ENCODE results near the gene CAMTA1.

The CAMTA1 gene

DNA sequence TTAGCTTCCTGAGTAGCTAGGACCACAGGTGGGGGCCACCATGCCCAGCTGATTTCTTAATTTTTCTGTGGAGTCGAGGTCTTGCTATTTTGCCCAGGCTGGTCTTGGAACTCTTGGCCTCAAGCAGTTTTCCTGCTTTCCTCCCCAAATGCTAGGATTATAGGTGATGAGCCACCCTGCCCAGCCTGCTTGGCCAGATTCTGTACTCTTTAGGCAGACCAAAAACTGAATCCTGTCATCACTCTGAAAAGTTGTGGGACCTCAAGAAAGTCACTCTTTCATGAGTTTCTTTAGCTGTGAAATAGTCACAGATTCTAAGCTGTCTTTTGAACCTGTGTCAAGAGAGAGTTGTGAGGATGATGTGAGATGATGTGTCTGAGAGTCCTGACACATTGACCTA lies 105.4 kb downstream of the CAMTA1 start:
- no peaks in the 10 kb centered on the region for H4K20me1 ChIP-seq (ENCODE audit: insufficient read depth, low read length)
- no peak overlapping the region for H2AFZ ChIP-seq (ENCODE audit: low read length)
- no peak overlapping the region for H3K27ac ChIP-seq (ENCODE audit: low read length)
- no peaks in the 10 kb centered on the region for H3K36me3 ChIP-seq (replicated peaks; ENCODE audit: insufficient read depth, low read length)
- H3K4me3 ChIP-seq (ENCODE audit: low read length): no peak overlapping the region
- no peak for TF ChIP-seq EZH2phosphoT487 (IDR thresholded peaks at IDR 0.05; ENCODE audit: low read length)
- TF ChIP-seq, protein P1, sequence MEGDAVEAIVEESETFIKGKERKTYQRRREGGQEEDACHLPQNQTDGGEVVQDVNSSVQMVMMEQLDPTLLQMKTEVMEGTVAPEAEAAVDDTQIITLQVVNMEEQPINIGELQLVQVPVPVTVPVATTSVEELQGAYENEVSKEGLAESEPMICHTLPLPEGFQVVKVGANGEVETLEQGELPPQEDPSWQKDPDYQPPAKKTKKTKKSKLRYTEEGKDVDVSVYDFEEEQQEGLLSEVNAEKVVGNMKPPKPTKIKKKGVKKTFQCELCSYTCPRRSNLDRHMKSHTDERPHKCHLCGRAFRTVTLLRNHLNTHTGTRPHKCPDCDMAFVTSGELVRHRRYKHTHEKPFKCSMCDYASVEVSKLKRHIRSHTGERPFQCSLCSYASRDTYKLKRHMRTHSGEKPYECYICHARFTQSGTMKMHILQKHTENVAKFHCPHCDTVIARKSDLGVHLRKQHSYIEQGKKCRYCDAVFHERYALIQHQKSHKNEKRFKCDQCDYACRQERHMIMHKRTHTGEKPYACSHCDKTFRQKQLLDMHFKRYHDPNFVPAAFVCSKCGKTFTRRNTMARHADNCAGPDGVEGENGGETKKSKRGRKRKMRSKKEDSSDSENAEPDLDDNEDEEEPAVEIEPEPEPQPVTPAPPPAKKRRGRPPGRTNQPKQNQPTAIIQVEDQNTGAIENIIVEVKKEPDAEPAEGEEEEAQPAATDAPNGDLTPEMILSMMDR (IDR thresholded peaks at IDR 0.05; ENCODE audit: low read length): no peak
- TF ChIP-seq EZH2 (optimal IDR thresholded peaks at IDR 0.05; ENCODE audit: low read depth, low read length): no peak
- H3K27me3 ChIP-seq (replicated peaks; ENCODE audit: insufficient read depth, low read length): no peaks in the 10 kb centered on the region
- no peak overlapping the region for H3K4me2 ChIP-seq (ENCODE audit: low read depth, low read length)
- H3K9ac ChIP-seq (ENCODE audit: low read length): no peak overlapping the region
- no peaks in the 10 kb centered on the region for H3K9me2 ChIP-seq (replicated peaks; ENCODE audit: insufficient read depth, low read length)
- no peak for DNase-seq
- no peaks in the 10 kb centered on the region for H3K4me1 ChIP-seq (ENCODE audit: low read length)
- H3K79me2 ChIP-seq (ENCODE audit: low read length): no peaks in the 10 kb centered on the region
- H3K9me3 ChIP-seq (replicated peaks; ENCODE audit: insufficient read depth, low read length): no peaks in the 10 kb centered on the region
- no peaks in the 10 kb centered on the region for H3F3A ChIP-seq (ENCODE audit: insufficient read depth, low read length)

DNA sequence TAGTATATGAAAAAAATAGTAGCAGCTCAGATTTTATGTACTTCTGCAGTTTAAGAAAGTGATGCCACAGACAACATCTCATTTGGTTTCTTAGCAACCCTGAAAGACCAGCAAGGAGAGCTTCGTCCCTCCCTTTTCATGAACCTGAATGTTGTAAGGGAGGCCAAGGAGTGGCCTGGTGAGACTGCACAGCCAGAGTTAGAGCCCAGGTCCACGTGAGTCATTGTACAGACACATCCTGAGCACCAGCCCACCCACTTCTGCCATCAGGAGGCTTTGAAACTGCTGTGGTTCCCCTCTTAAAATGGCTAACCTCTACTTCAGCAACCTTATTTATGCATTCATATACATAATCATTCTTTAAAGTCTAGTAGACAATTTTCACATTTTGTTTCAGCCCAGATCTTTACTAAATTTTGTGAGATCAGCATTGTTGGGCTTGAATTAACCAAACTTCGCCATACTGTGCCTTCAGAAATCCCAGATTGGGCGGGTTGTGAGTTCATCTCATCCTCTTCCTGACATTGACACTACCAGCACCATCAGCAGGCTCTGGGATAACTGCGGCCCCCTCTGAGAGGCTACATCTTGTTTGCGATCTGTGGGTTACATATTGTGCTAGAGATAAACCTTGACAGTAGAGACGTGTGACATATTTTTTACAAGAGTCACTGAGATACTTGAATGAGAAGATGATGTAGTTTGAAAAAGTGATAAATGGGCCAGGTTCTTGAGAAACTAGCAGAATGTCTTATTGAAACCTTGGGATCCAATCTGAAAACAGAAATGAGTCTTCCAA lies 106.7 kb downstream of the CAMTA1 start:
- H3K9me2 ChIP-seq (replicated peaks; ENCODE audit: insufficient read depth, low read length): no peaks in the 10 kb centered on the region
- H2AFZ ChIP-seq (ENCODE audit: low read length): no peak overlapping the region
- H3K9ac ChIP-seq (ENCODE audit: low read length): no peak overlapping the region
- H3K27ac ChIP-seq (ENCODE audit: low read length): no peak overlapping the region
- TF ChIP-seq EZH2phosphoT487 (IDR thresholded peaks at IDR 0.05; ENCODE audit: low read length): no peak
- TF ChIP-seq, protein P1 (IDR thresholded peaks at IDR 0.05; ENCODE audit: low read length): no peak
- TF ChIP-seq EZH2 (optimal IDR thresholded peaks at IDR 0.05; ENCODE audit: low read depth, low read length): no peak
- no peaks in the 10 kb centered on the region for H4K20me1 ChIP-seq (ENCODE audit: insufficient read depth, low read length)
- no peak for DNase-seq
- H3K4me3 ChIP-seq (ENCODE audit: low read length): no peak overlapping the region
- H3K36me3 ChIP-seq (replicated peaks; ENCODE audit: insufficient read depth, low read length): no peaks in the 10 kb centered on the region
- H3K79me2 ChIP-seq (ENCODE audit: low read length): no peaks in the 10 kb centered on the region
- no peaks in the 10 kb centered on the region for H3F3A ChIP-seq (ENCODE audit: insufficient read depth, low read length)
- H3K4me2 ChIP-seq (ENCODE audit: low read depth, low read length): no peak overlapping the region
- H3K27me3 ChIP-seq (replicated peaks; ENCODE audit: insufficient read depth, low read length): no peaks in the 10 kb centered on the region
- H3K9me3 ChIP-seq (replicated peaks; ENCODE audit: insufficient read depth, low read length): no peaks in the 10 kb centered on the region
- no peaks in the 10 kb centered on the region for H3K4me1 ChIP-seq (ENCODE audit: low read length)

DNA sequence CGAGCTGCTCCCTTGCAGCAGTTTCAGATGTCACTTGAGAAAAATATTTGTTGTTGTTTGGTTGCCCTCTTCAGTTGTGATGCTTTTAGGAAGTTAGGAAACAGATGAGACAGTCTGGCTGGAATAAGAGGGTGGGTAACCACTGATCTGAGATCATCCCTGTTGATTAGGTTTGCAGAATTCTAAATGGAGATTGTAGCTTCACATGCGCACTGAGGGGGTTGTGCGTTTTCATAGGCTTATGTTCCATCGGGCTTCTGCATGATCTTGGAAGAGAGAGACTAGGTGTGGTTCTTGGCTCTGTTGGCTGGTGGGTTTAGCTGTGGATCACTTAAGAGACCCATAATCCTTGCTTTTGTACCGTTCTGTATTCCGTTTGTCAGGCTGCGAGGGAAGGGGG lies 108.1 kb downstream of the CAMTA1 start:
- H2AFZ ChIP-seq (ENCODE audit: low read length): no peak overlapping the region
- TF ChIP-seq EZH2phosphoT487 (IDR thresholded peaks at IDR 0.05; ENCODE audit: low read length) (no peak), EZH2 (optimal IDR thresholded peaks at IDR 0.05; ENCODE audit: low read depth, low read length) (no peak)
- TF ChIP-seq, protein P1 (IDR thresholded peaks at IDR 0.05; ENCODE audit: low read length): no peak
- no peaks in the 10 kb centered on the region for H3K79me2 ChIP-seq (ENCODE audit: low read length)
- no peaks in the 10 kb centered on the region for H3K4me1 ChIP-seq (ENCODE audit: low read length)
- no peaks in the 10 kb centered on the region for H3K9me2 ChIP-seq (replicated peaks; ENCODE audit: insufficient read depth, low read length)
- H3F3A ChIP-seq (ENCODE audit: insufficient read depth, low read length): no peaks in the 10 kb centered on the region
- H3K27ac ChIP-seq (ENCODE audit: low read length): no peak overlapping the region
- H3K9ac ChIP-seq (ENCODE audit: low read length): no peak overlapping the region
- no peak for DNase-seq
- no peaks in the 10 kb centered on the region for H3K9me3 ChIP-seq (replicated peaks; ENCODE audit: insufficient read depth, low read length)
- no peaks in the 10 kb centered on the region for H4K20me1 ChIP-seq (ENCODE audit: insufficient read depth, low read length)
- no peaks in the 10 kb centered on the region for H3K36me3 ChIP-seq (replicated peaks; ENCODE audit: insufficient read depth, low read length)
- no peaks in the 10 kb centered on the region for H3K27me3 ChIP-seq (replicated peaks; ENCODE audit: insufficient read depth, low read length)
- no peak overlapping the region for H3K4me3 ChIP-seq (ENCODE audit: low read length)
- H3K4me2 ChIP-seq (ENCODE audit: low read depth, low read length): no peak overlapping the region
